GM12891 (cell line): ENCODE data around the gene LNP1.

Experiments used
- POLR2A ChIP-seq: IDR thresholded peaks from 2 replicates; pipeline ENCODE4 v1.6.1; 2011; ENCODE audit warnings: low read depth, low read length, control low read depth
- POLR2AphosphoS5 ChIP-seq: IDR thresholded peaks from 2 replicates; pipeline ENCODE4 v1.6.1; 2011; ENCODE audit warnings: low read depth, low read length, control low read depth

GRCh38 chr3:100424261-100424660 lies 22.9 kb downstream of the LNP1 start:
- TF ChIP-seq POLR2A (no peak), POLR2AphosphoS5 (no peak)
